ENCODE results near the gene RELA.

Gene RELA

GRCh38 chr11:65633390-65634108, 29.2 kb downstream of the RELA start:
- no peak for DNase-seq (ENCODE audit: low spot score)

- DNase-seq (ENCODE audit: low spot score), result no peak
Observed at GRCh38 chr11:65630215-65630614, 32.5 kb downstream of the RELA start.

GRCh38 chr11:65629579-65629978, 33.1 kb downstream of the RELA start:
- no peak for DNase-seq (ENCODE audit: low spot score)

GRCh38 chr11:65627202-65627601, 35.5 kb downstream of the RELA start:
- no peak for DNase-seq (ENCODE audit: low spot score)

- peak; percentile 89 for DNase-seq (ENCODE audit: low spot score)
Observed at GRCh38 chr11:65625628-65626342, 36.9 kb downstream of the RELA start.

- no peak for DNase-seq (ENCODE audit: low spot score)
Observed at GRCh38 chr11:65624931-65625627, 37.6 kb downstream of the RELA start.

GRCh38 chr11:65623852-65624616, 38.7 kb downstream of the RELA start:
- no peak for DNase-seq (ENCODE audit: low spot score)

- DNase-seq (ENCODE audit: low spot score), result no peak
Observed at GRCh38 chr11:65623177-65623576, 39.5 kb downstream of the RELA start.

GRCh38 chr11:65622011-65622410, 40.7 kb downstream of the RELA start:
- DNase-seq (ENCODE audit: low spot score), result no peak

GRCh38 chr11:65621460-65621859, 41.3 kb downstream of the RELA start:
- DNase-seq (ENCODE audit: low spot score), result no peak

GRCh38 chr11:65620666-65621065, 42.0 kb downstream of the RELA start:
- DNase-seq (ENCODE audit: low spot score), result no peak

GRCh38 chr11:65619281-65619928, 43.3 kb downstream of the RELA start:
- no peak for DNase-seq (ENCODE audit: low spot score)

GRCh38 chr11:65618763-65619162, 44.0 kb downstream of the RELA start:
- DNase-seq (ENCODE audit: low spot score), result no peak

GRCh38 chr11:65617990-65618751, 44.5 kb downstream of the RELA start:
- DNase-seq (ENCODE audit: low spot score), result no peak

- DNase-seq (ENCODE audit: low spot score), result no peak
Observed at GRCh38 chr11:65617136-65617850, 45.4 kb downstream of the RELA start.

- DNase-seq (ENCODE audit: low spot score), result no peak
Observed at GRCh38 chr11:65616575-65617001, 46.1 kb downstream of the RELA start.

- DNase-seq (ENCODE audit: low spot score), result no peak
Observed at GRCh38 chr11:65615950-65616574, 46.7 kb downstream of the RELA start.

- DNase-seq (ENCODE audit: low spot score), result peak; percentile 100
Observed at GRCh38 chr11:65615229-65615949, 47.3 kb downstream of the RELA start, which contains the start of gene PCNX3. Gene PCNX3 (plus strand): TSS chr11:65615776. CDS start chr11:65616312, 536 bp downstream.
